Skeletal muscle tissue (tissue), 4 donors: Measurements from ENCODE around the gene KCNMA1. TPM values are rescaled to one million over a fixed set of nuclear protein-coding genes. Genes with fewer than 3 reads are reported as not detected.

Source experiments
- H3K27ac ChIP-seq: one replicate; pipeline ENCODE4 v1.7.0; 2013; ENCODE audit warnings: mild to moderate bottlenecking, low read depth, low read length, inconsistent platforms
- H3K27me3 ChIP-seq, 3 donors: one replicate each; pipeline ENCODE4 v1.7.0; 2013; ENCODE audit warnings: low read length in 3 of 3; ENCODE audit not compliant: control insufficient read depth in 3 of 3, insufficient read depth in 3 of 3
- H3K36me3 ChIP-seq, 3 donors: one replicate each; pipeline ENCODE4 v1.7.0; 2013; ENCODE audit warnings: low read length in 3 of 3; ENCODE audit not compliant: control insufficient read depth in 3 of 3, insufficient read depth in 3 of 3
- H3K4me1 ChIP-seq, 3 donors: one replicate each; pipeline ENCODE4 v1.7.0; 2013; ENCODE audit warnings: low read length in 3 of 3, mild to moderate bottlenecking in 3 of 3; ENCODE audit not compliant: control insufficient read depth in 3 of 3, insufficient read depth in 3 of 3
- H3K4me3 ChIP-seq, 3 donors: one replicate each; pipeline ENCODE4 v1.7.0; 2013; ENCODE audit warnings: low read length in 3 of 3
- H3K9ac ChIP-seq, 3 donors: one replicate each; pipeline ENCODE4 v1.7.0; 2013; ENCODE audit warnings: low read length in 3 of 3, mild to moderate bottlenecking in 3 of 3, moderate library complexity in 2 of 3, low read depth in 1 of 3
- H3K9me3 ChIP-seq, 3 donors: one replicate each; pipeline ENCODE4 v1.7.0; 2013; ENCODE audit warnings: low read length in 3 of 3; ENCODE audit not compliant: control insufficient read depth in 3 of 3
- total RNA-seq: library from RNA; depleted of rRNA; stranded (reverse); fragments of >200 nt; gene quantifications from one replicate; pipeline ENCODE4 v1.2.3, GENCODE V29; 2014
- donor health status: Osteomylitis.

KCNMA1 gene
- total RNA-seq, 1 donor from 2014 or later = 18.8 TPM

DNA sequence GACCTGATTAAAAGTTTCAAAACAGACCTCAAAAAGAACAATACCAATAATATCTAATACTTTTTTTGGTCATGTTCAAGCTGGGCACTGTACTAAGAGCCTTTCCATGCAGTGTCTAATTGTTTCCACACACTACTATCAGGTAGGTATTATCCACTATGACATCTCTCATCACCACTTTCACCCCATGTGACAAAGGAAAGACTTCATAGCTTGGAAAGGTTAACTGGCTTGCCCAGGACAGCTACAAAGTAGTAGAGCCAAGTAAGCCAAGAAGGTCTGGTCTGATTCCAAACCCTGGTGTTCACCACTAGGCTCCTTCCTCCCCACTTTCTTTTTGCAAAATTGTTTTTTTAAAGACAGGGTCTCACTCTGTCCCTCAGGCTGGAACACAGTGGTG lies 400.5 kb downstream of the KCNMA1 start:
- no peak overlapping the region for H3K27ac ChIP-seq

DNA sequence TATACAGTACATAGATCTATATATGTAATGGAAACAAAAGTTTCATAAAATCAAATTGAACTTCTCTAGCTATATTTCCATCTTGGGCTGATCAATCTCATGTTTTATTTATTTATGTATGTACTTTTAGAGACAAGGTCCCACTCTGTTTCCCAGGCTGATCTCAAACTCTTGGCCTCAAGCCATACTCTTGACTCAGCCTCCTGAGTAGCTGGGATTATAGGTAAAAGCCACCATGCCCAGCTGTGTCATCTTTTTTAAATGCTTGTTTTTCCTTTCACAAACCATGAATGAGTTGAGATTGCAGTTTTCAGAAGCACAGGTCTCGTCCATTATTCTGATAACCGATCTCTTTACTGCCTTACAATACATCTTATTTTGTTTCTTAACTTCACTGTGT lies 400.9 kb downstream of the KCNMA1 start:
- Histone ChIP-seq H3K4me3 (no peak overlapping the region), H3K27ac (no peak overlapping the region), H3K9ac (no peak overlapping the region), H3K36me3 (no peaks in the 10 kb centered on the region), H3K27me3 (no peaks in the 10 kb centered on the region), H3K9me3 (no peaks in the 10 kb centered on the region), H3K4me1 (peaks cover 2 to 33% (median 14%) of the 10 kb centered on the region in 3 donors)

More for the DNA sequence above, 400.5 kb downstream of the KCNMA1 start:
- no peaks in the 10 kb centered on the region for H3K27me3 ChIP-seq
- no peaks in the 10 kb centered on the region for H3K36me3 ChIP-seq
- H3K4me3 ChIP-seq = no peak overlapping the region
- H3K4me1 ChIP-seq = peaks cover 2 to 33% (median 16%) of the 10 kb centered on the region in 3 donors
- H3K9me3 ChIP-seq = no peaks in the 10 kb centered on the region
- H3K9ac ChIP-seq = no peak overlapping the region

- Histone ChIP-seq H3K4me1 (peaks cover 2 to 33% (median 14%) of the 10 kb centered on the region in 3 donors), H3K27ac (no peak overlapping the region), H3K9ac (no peak overlapping the region), H3K36me3 (no peaks in the 10 kb centered on the region), H3K27me3 (no peaks in the 10 kb centered on the region), H3K9me3 (no peaks in the 10 kb centered on the region), H3K4me3 (no peak overlapping the region)
Measured at GRCh38 chr10:77236029-77236428, 401.6 kb downstream of the KCNMA1 start.

GRCh38 chr10:77234599-77234998 lies 403.0 kb downstream of the KCNMA1 start:
- peaks cover 2 to 21% (median 8%) of the 10 kb centered on the region in 3 donors for H3K4me1 ChIP-seq
- H3K9me3 ChIP-seq = no peaks in the 10 kb centered on the region
- H3K36me3 ChIP-seq = no peaks in the 10 kb centered on the region
- no peaks in the 10 kb centered on the region for H3K27me3 ChIP-seq
- no peak overlapping the region for H3K9ac ChIP-seq
- no peak overlapping the region for H3K4me3 ChIP-seq
- no peak overlapping the region for H3K27ac ChIP-seq

DNA sequence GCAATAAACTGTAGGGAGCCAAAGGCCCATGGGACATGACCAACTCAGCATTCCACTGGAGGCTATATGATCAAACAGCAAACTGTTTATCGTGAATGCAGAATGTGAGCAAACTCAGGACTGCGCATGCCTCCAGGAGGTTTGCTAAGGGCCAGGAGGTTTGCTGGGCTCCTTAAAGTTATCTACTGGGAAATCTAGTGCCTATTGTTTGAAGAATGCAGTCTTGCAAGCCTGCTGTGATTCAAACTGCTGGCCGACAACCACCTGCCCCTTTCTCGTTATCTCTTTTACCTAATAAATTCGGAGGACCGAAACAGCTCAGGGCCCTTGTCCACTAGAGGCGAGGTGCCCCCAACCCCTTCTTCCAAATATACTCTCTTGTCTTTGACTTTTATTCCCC lies 404.1 kb downstream of the KCNMA1 start:
- no peaks in the 10 kb centered on the region for H3K27me3 ChIP-seq
- no peak overlapping the region for H3K9ac ChIP-seq
- no peaks in the 10 kb centered on the region for H3K36me3 ChIP-seq
- H3K4me3 ChIP-seq = no peak overlapping the region
- H3K9me3 ChIP-seq = no peaks in the 10 kb centered on the region
- peaks cover 2 to 12% (median 2%) of the 10 kb centered on the region in 3 donors for H3K4me1 ChIP-seq
- H3K27ac ChIP-seq = no peak overlapping the region

DNA sequence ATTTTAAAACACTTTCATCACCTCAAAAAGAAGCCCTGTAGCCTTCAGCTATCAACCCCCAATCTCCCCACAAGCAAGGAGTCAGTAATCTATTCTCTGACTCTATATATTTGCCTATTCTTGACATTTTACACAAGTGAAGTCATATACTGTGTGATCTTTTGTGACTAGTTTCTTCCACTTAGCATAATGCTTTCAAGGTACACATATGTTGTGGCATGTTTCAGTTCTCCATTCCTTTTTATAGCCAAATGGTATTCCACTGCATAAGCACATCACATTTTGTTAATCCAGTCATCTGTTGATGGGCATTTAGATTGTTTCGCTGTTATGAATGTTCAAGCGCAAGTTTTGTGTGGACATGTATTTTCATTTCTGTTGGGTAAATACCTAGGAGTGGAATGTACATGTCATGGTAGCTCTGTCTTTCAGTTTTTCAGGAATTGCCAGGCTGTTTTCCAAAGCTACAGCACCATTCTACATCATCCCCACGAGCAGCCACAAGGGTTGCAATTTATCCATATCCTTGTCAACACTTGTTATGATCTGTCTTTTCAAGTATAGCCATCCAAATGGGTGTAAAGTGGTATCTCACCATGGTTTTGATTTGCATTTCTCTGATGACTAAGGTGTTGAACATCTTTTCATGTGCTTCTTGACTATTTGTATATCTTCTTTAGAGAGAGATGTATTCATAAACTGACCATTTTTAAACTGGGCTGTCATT lies 405.6 kb downstream of the KCNMA1 start:
- Histone ChIP-seq H3K27ac (no peak overlapping the region), H3K4me1 (peaks cover 0 to 7% (median under 1%) of the 10 kb centered on the region in 3 donors), H3K9ac (no peak overlapping the region), H3K9me3 (no peaks in the 10 kb centered on the region), H3K4me3 (no peak overlapping the region), H3K27me3 (no peaks in the 10 kb centered on the region), H3K36me3 (no peaks in the 10 kb centered on the region)

GRCh38 chr10:77231375-77231774 lies 406.2 kb downstream of the KCNMA1 start:
- Histone ChIP-seq H3K4me1 (peaks cover 0 to 3% (median 0%) of the 10 kb centered on the region in 3 donors), H3K27ac (no peak overlapping the region), H3K9ac (no peak overlapping the region), H3K4me3 (no peak overlapping the region), H3K36me3 (no peaks in the 10 kb centered on the region), H3K27me3 (no peaks in the 10 kb centered on the region), H3K9me3 (no peaks in the 10 kb centered on the region)

DNA sequence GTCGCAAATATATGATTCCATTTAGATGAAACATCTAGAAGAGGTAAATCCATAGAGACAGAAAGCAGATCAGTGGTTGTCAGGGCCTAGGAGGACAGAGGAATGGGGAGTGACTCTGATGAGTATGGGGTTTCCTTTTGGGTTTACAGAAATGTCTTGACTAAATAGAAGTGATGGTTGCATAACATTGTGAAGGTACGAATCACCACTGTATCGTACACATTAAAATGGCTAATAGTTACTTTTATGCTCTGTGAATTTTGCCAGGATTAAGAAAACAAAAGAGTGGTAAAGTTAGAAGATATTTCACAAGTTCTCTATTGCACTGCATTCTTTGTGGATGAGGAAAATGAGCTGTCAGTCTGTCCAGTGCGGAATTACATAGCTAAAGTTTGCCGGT lies 407.4 kb downstream of the KCNMA1 start:
- no peaks in the 10 kb centered on the region for H3K9me3 ChIP-seq
- H3K4me3 ChIP-seq = no peak overlapping the region
- H3K27ac ChIP-seq = no peak overlapping the region
- H3K4me1 ChIP-seq = peaks cover 0 to 5% (median 2%) of the 10 kb centered on the region in 3 donors
- no peak overlapping the region for H3K9ac ChIP-seq
- no peaks in the 10 kb centered on the region for H3K27me3 ChIP-seq
- no peaks in the 10 kb centered on the region for H3K36me3 ChIP-seq

- Histone ChIP-seq H3K27ac (no peak overlapping the region), H3K9me3 (no peaks in the 10 kb centered on the region), H3K36me3 (no peaks in the 10 kb centered on the region), H3K4me1 (peaks cover 0 to 10% (median 3%) of the 10 kb centered on the region in 3 donors), H3K4me3 (no peak overlapping the region), H3K27me3 (no peaks in the 10 kb centered on the region), H3K9ac (no peak overlapping the region)
Measured at GRCh38 chr10:77229704-77230103, 407.9 kb downstream of the KCNMA1 start.

- Histone ChIP-seq H3K9ac (no peak overlapping the region), H3K36me3 (no peaks in the 10 kb centered on the region), H3K9me3 (no peaks in the 10 kb centered on the region), H3K27me3 (no peaks in the 10 kb centered on the region), H3K4me3 (no peak overlapping the region), H3K4me1 (peaks cover 6 to 21% (median 7%) of the 10 kb centered on the region in 3 donors), H3K27ac (no peak overlapping the region)
Measured at GRCh38 chr10:77228559-77228958, 409.0 kb downstream of the KCNMA1 start.
